ENCODE data around the gene SLC39A3.

SLC39A3 gene

GRCh38 chr19:2739602-2740313 is at the start of gene SLC39A3:
Gene SLC39A3, minus strand, starts transcription at chr19:2740017. Its CDS starts 2,760 bp downstream, at chr19:2737257.
- peak; percentile 94 for DNase-seq

GRCh38 chr19:2788237-2788636 is 48.4 kb upstream of the SLC39A3 start:
- no peak for DNase-seq

- DNase-seq = no peak
These were observed 47.3 kb upstream of the SLC39A3 start for GRCh38 chr19:2787115-2787514.

GRCh38 chr19:2785244-2785997 is 45.6 kb upstream of the SLC39A3 start, which contains the start of gene THOP1:
Gene THOP1, plus strand, starts transcription at chr19:2785503. Its CDS starts 160 bp downstream, at chr19:2785663.
- peak; percentile 95 for DNase-seq

GRCh38 chr19:2783781-2784145 is 43.9 kb upstream of the SLC39A3 start:
- DNase-seq = no peak

GRCh38 chr19:2782936-2783780 is 43.3 kb upstream of the SLC39A3 start, which contains the start of gene SGTA:
Gene SGTA, minus strand, starts transcription at chr19:2783273. Its CDS starts 14,205 bp downstream, at chr19:2769068.
- DNase-seq = peak; percentile 98

- no peak for DNase-seq
These were observed 42.6 kb upstream of the SLC39A3 start for GRCh38 chr19:2782329-2782935.

GRCh38 chr19:2780284-2780683 is 40.5 kb upstream of the SLC39A3 start:
- no peak for DNase-seq

- no peak for DNase-seq
These were observed 39.4 kb upstream of the SLC39A3 start for GRCh38 chr19:2779121-2779740.

GRCh38 chr19:2777952-2778683 is 38.3 kb upstream of the SLC39A3 start:
- DNase-seq = no peak

GRCh38 chr19:2775556-2776430 is 36.0 kb upstream of the SLC39A3 start:
- no peak for DNase-seq

- DNase-seq = no peak
These were observed 35.2 kb upstream of the SLC39A3 start for GRCh38 chr19:2774953-2775555.

- DNase-seq = no peak
These were observed 34.4 kb upstream of the SLC39A3 start for GRCh38 chr19:2774083-2774679.

GRCh38 chr19:2771786-2772674 is 32.2 kb upstream of the SLC39A3 start:
- DNase-seq = no peak

GRCh38 chr19:2770055-2771013 is 30.5 kb upstream of the SLC39A3 start:
- DNase-seq = no peak

- DNase-seq = no peak
These were observed 29.4 kb upstream of the SLC39A3 start for GRCh38 chr19:2769218-2769617.
